ENCODE results near the gene PAQR5. TPM values are rescaled to one million over a fixed set of nuclear protein-coding genes. Genes with fewer than 3 reads are reported as not detected.
A peak's percentile ranks its signal among the peaks of the same experiment; 100 is the strongest.

The PAQR5 gene
- total RNA-seq, 1 experiment from 2014 or later, result 28.9 TPM

DNA sequence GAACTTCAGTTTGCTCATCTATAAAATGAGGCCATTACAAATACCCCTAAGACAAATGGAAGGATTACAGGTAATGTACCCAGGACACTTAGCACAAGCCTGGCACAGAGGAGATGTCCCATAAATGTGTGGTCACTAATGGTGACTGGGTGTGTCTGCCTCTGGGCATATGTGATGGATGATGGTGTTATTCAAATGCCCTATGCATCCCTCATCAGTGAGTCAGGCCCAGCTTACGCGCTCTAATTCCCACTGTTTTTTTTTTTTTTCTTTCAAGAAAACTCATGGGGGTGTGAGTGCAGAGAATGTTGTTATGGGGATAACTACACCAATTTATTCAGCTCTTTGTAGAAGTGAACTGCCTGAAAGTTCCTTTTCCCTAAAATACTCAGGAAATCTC lies 91.9 kb downstream of the PAQR5 start:
- no peak for DNase-seq (ENCODE audit: low spot score)

DNA sequence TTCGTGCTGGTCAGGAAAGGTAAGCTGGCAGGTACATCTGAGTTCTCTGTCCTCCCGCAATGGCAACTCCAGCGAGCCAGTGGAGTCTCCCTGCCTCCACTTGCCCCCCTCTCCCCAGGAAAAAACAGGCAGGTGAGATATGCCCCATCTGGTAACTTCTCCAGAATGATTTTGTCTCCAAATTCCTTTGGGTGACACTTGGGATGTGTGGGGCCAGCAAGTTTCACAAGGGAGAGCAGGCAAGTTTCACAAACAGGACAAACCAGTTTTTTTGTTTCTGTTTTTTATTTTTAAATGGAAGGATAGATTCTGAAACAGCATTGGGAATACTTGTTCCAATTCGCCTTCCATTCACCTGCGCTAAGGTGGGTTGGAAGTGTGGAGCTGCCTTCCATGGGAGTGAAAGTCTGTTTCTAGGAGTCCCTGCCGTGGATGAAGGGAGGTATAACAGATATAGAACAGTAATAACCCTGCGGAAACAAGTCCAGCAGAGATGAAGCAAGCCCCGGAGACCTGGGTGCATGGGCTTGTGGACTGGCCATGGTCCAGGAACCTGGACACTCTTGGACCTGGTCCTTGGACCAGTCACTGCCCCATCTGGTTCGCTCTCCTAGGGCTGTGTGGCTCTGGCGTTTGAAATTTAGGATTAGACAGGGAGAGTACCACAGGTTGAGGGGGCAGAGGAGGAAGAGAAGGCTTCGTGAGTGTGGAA lies 92.5 kb downstream of the PAQR5 start:
- DNase-seq (ENCODE audit: low spot score), result no peak

- no peak for DNase-seq (ENCODE audit: low spot score)
These were observed 93.6 kb downstream of the PAQR5 start for GRCh38 chr15:69392352-69392751.

DNA sequence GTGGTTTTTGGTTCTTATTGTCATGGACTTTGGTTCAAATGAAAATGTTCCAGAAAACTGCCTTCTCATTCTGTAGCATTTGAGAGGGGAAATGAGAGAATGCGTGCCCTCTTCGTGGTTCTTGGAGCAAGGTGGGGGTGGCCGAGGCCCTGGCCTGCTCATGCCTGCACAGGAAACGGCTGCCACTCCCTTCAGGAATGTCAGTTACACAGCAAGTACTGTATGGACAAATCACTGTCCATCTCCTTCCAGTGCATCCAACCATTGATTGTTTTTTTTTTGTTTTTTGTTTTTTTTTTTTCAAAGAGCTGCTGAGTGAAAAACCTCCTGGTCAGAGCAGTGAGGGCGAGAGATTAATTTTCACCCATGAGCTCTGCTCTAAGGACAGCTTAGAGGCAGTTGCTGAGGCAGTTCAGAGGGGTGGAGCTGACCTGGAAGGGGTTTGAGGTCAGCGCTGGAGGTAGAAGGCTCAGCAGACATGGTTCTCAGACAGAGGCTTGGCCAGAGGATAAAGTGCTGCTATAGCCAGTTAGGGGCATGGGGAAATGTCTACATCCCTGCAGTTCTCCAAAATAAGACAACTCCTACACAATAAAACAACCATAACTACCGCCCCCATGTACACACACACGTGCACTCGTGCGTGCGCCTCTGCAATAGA lies 95.2 kb downstream of the PAQR5 start:
- no peak for DNase-seq (ENCODE audit: low spot score)

- peak; percentile 89 for DNase-seq (ENCODE audit: low spot score)
These were observed 96.0 kb downstream of the PAQR5 start for GRCh38 chr15:69394556-69395282.

DNA sequence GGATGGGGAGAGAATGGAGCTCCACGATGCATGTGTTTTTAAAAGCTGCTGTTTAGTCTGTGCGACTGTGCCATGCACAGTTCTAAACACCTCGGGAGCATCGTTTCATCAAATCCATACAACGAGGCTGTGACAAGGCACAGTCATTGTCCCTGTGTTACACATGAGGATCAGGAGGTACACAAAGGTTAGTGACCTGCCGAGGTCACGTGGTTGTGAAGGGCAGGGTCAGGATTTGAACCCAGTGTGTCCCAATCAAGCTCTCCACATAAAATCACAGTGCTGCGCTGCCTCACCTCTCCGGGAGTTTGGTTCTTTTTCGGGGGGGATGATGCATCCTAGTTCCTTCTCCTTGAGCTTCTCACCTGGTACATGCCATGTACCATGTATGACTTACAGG lies 96.7 kb downstream of the PAQR5 start:
- no peak for DNase-seq (ENCODE audit: low spot score)

DNA sequence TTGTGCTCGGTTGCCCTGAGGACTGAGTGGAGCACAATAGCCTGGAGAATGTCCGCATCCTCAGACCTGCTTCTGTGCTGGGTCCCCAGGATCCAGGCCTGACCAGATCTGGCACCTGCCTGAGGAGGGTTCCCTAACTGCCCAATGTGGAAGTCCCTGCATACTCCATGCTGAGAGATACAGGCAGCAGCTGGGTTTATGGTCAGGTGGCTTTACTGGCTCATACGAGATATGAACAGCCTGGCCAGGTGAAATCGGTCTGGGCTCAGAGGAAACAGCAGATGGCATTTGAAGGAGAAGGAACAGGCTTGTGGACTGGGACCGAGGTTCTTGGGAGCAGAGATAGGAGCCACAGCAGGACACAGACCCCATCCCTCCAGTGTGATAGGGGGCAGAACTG lies 97.3 kb downstream of the PAQR5 start:
- DNase-seq (ENCODE audit: low spot score), result no peak

DNA sequence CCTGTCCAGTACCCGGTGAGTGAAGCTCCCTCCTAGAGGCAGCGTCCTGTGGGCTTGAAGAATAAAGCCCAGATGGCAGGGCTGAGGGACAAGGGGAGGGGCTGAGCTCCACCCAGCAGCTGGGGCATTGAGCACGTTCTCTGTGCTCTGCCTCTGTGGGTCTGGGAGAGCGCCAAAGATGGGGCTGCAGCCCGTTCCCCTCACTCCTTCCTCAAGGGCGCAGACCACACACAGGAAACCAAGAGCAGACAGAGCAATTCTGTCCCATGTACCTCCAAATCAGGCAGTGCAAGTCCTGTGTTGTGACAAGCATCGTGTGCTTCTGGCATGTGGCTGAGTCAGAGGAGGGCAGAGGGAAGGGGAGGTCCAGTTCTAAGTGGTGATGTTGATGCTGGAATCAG lies 99.8 kb downstream of the PAQR5 start:
- DNase-seq (ENCODE audit: low spot score), result no peak

DNA sequence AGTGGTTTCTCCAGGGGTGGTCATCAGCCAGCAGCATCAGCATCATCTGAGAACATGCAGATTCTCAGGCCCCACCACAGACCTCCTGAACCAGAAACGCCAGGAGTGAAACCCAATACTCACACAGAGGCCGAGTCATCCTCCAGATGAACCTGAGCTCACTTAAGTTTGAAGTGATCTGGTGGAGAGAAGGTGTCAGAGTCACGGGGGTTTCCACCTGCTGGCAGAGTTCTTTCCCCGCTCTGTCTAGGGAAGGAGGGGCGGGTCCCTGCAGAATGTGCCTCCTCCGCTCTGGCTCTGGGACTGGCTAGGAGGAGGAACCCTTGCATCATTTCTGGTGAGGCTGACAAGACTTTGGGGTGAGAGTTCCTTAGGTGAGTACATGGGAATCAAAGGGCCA lies 102.1 kb downstream of the PAQR5 start:
- no peak for DNase-seq (ENCODE audit: low spot score)

DNA sequence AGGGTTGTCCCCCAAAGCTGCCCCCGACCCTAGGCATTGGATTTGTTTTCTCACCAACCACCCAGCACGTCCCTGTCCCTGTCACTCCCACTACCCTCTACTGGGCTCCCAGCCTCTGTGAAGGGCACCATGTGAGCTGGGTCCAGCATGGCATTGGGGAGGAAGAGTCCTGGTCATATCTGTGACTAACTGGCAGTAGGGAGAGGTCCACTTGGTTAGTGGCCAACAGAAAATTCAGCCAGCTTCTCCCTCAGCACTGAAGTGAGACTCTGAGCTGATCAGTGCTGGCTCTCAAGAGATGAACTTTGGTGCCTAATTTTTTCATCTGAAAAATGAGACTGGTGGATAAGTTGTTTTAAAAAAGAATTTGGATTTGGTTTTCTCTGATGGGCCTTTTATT lies 104.1 kb downstream of the PAQR5 start:
- DNase-seq (ENCODE audit: low spot score), result no peak

DNA sequence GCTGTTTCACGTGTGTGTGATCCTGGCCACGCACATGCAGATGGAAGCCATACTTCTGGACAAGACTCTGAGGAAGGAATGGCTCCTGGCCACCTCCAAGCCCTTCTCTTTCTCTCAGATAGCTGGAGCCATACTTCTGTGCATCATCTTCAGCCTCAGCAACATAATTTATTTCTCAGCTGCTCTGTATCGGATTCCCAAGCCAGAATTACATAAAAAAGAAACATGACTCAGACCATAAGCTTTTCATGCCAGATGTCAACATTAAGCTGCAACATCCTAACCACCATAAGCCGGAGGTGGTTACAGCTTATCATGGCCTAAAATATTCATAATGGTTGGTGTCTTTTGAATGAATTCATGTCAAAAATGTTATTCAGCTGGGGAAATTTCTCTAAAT lies 104.9 kb downstream of the PAQR5 start:
- no peak for DNase-seq (ENCODE audit: low spot score)

DNA sequence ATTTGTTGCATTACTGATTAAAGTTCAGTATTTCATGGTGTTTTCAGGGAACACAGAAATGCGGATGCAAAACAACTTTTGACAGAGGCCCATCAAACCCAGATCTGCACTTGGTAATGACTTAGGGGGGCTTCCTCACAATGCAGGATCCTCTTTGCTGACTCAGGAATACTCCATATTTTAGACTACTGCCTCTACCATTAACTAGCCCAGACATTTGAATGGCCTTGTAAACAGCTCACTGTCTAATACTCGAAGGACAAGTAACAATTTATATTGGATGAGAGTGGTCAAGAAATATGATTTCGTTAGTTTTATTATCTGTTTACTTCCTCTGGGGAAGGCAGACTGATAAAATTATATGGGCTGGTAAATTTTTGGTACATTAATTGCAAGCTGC lies 106.4 kb downstream of the PAQR5 start:
- no peak for DNase-seq (ENCODE audit: low spot score)

DNA sequence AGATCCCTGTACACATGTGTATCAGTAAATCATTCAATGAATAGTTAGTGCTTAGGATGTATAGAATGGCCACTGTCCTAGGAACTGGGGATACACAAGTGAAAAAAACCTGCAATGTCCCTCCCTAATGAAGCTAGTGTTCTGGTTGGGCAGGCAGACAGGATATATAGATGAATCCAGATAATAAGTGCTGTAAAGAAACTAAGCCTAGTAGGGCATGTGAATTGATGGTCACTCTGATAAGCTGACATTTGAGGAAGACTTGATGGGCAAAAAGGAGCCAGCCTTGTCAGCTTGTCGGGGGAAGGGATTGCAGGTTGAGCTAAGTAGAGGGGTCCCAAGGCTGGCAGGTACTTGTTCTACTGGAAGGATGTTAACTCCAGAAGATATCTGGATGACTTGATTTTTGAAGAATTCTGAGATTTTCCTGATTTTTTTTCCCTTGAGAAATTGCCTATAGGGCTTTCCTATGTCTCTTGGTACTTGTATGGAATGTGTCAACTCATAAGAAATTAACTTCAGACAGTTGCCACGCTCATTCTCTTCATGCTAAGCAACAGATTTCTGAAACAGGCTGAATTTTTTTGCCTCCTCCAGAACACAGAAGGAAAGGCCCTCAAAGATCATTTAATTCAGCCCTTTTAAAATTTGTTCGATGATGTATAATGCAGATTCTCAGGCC lies 109.1 kb downstream of the PAQR5 start:
- no peak for DNase-seq (ENCODE audit: low spot score)

DNA sequence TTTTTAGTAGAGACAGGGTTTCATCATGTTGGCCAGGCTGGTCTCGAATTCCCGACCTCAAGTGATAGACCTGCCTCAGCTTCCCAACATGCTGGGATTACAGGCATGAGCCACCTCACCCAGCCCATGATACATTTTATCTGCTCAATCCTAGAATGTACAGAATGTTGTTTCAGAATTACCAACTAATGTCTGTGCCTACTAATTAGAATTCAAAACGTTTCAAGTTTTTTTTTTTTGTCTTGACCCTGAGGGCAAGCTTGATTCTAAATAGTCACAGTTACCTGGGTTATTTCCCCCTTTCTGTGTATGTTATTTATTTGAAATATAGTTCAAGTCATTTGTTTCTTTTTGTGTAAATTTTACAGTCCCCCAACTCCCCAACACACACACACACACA lies 110.1 kb downstream of the PAQR5 start:
- no peak for DNase-seq (ENCODE audit: low spot score)

- DNase-seq (ENCODE audit: low spot score), result peak; percentile 82
These were observed 111.6 kb downstream of the PAQR5 start for GRCh38 chr15:69410248-69410874.

DNA sequence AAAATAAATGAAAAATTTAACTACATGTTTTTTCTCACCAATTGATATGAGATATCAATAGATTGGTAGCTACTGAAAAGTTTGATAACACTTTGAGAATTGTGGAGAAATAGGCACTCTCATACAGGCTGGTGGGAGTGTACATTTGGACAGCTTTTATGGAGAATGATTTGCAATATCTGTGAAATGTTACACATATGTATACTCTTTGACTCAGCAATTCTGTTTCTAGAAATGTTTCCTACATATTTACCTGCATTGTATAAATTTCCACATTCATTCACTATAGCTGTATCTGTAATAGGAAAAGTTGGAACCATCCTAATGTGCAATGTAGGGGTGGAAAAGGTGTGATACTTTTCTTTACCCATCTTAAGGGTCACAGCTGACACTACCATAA lies 113.6 kb downstream of the PAQR5 start:
- DNase-seq (ENCODE audit: low spot score), result no peak

DNA sequence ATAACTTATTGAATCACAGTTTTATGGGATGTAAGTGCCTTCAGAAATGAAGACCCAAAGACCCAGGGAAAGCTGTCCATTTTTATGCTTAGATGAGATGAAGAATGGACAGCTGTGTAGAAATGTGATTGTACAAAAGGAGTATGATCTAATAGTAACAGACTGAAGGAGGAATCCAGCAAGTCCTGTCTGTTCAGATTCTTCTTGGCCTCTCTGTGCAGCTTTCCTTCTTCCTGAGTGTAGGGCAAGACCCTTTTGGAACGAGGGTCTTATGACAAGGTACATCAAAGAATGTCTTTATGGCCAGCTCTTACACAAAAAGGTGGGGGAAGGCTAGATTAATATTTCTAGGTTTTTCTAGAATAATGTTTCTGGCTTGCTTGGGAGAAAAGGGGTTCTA lies 114.0 kb downstream of the PAQR5 start:
- DNase-seq (ENCODE audit: low spot score), result no peak

- peak; percentile 98 for DNase-seq (ENCODE audit: low spot score)
These were observed 115.3 kb downstream of the PAQR5 start, which contains the start of gene KIF23 for GRCh38 chr15:69413822-69414700. Gene KIF23 (plus strand): TSS chr15:69414349. CDS start chr15:69414466, 117 bp downstream.

GRCh38 chr15:69414701-69415167 lies 116.0 kb downstream of the PAQR5 start:
- DNase-seq (ENCODE audit: low spot score), result peak; percentile 82

DNA sequence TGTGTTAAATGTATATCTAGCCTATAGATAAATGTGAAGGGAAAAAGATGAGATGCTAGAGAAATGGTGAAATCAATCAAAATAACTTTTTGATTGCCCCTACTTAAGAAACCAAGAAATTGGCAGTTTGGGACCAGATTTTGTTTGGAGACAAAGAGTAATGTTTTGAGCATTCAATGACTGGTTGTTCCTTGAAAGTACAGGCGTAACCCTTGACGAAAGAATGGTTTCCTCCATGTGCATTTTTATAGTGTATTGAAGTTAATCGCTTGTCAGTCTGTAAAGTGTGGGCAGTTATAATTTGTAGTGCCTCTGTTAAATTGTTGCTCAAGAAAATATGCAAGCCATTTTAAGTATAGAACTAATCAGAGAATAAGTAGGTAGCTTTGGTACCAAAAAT lies 116.7 kb downstream of the PAQR5 start:
- DNase-seq (ENCODE audit: low spot score), result no peak

DNA sequence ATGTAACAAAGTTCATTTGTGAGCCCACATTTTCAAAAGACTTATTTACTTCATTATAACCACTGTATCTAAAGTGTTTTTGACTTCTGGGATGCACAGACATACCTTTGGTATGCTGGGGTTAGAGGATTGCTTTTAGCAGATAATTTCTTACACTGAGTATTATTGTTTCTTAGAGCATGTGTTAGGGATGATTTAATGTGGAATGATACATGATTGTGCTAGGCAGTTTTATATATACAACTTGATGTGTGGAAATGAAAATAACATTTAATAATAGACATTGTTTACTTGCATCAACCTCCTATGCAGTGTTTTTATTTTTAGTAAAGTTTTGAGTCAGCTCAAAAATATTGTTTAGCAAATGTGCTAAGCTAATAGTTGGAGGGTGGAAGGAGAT lies 118.9 kb downstream of the PAQR5 start:
- DNase-seq (ENCODE audit: low spot score), result no peak

All from HT-29 (cell line).